HG02588 (cell line): ENCODE results near the gene PAX7.
"Not testable (repeated sequence)": the region's sequence is repeated elsewhere in the genome, so short reads cannot be mapped to it uniquely, and the experiment has no call there.

ENCODE experiments used
- ATAC-seq: cut with Tn5 transposase; IDR thresholded peaks from one replicate; pipeline ENCODE4 v1.9.1; 2021; ENCODE audit warnings: mild to moderate bottlenecking, moderate library complexity; ENCODE audit not compliant: unreplicated experiment

Gene PAX7

GRCh38 chr1:18630511-18631495 is at the start of gene PAX7:
Gene PAX7, plus strand, starts transcription at chr1:18630846. Its CDS starts 758 bp downstream, at chr1:18631604.
- ATAC-seq = no peak

- no peak for ATAC-seq
These were observed 49.2 kb upstream of the PAX7 start for GRCh38 chr1:18581420-18581880.

DNA sequence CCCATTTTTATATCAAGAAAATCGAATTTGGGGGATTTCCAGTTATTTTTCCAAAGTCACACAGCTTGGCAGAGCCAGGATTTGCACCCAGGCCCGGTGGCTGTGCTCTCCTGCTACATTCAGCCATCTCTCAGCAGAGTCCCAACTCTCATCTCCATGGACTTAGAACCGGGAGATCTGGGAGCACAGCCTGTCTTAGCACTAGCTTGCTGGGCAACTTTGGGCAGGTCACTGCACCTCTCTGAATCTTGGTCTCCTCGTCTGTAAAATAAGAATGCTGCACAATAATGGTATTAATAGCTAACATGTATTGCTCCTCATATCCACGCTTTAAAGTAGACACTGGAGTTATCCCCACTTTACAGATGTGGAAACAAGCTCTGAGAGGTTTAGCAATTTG is 47.8 kb upstream of the PAX7 start:
- no peak for ATAC-seq

- ATAC-seq = no peak
These were observed 47.2 kb upstream of the PAX7 start for GRCh38 chr1:18583326-18583941.

GRCh38 chr1:18586016-18586415 is 44.6 kb upstream of the PAX7 start:
- ATAC-seq = not testable (repeated sequence)

GRCh38 chr1:18588093-18588492 is 42.6 kb upstream of the PAX7 start:
- ATAC-seq = no peak

- ATAC-seq = no peak
These were observed 38.3 kb upstream of the PAX7 start for GRCh38 chr1:18592368-18592767.

DNA sequence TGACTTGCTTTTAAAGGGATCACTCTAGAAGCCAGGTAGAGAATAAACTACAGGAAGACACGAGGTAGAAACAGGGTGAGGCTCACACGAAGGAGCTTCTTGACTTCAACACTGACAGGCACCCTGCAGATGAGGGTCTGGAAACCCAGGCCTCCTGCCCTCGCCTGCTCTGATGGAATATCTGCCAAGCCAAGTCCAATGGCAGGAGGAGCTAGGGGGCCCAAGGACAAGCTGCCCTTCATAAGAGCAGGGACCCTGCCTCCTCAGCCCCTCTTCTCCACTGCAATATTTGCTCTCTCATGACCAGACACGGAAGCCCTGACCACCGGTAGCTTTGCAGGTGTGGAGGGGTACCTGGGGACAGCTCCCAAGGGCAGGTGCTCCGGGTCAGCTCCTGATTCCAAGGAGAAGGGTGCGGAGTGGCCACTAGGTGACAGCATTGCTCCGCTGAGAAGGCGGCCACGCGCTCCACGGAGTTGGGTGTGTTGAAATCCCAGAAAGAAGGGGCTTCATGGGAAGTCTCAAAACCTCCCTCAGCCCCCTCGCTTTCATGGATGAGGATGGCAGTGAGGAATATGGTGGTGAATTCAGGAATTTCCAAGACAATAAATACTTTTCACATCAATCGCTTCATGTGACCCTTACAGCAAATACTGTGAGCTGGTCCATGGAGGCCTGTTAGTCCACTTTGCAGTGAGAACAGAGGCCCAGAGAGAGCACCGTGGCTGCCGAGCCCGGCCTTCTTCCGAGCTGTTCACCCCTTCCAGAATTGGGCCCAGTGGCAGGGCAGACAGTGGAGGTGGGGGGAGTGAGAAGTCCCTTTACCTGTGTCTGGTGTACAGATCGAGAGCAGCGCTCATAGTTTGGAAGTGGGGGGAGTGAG is 33.2 kb upstream of the PAX7 start:
- ATAC-seq = no peak

- no peak for ATAC-seq
These were observed 31.6 kb upstream of the PAX7 start for GRCh38 chr1:18599086-18599485.

DNA sequence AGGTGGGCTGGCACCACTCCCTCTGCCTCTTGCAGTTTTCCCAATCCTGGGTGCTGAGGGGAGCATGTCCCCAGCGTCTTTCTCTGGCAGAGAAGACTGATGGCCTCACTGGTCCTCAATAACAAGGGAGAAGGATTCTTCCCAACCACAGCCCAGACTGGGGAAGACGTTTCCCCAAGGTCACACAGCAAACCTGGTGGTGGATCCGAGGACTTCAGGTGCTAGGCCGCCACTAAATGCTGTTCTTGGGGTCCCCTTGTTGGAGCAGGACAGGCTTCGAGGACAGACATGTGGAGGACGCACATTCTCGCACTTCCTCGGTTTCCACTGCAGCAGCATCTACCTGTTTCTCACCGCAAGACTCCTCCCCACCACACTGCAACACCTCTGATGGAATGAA is 30.9 kb upstream of the PAX7 start:
- no peak for ATAC-seq

DNA sequence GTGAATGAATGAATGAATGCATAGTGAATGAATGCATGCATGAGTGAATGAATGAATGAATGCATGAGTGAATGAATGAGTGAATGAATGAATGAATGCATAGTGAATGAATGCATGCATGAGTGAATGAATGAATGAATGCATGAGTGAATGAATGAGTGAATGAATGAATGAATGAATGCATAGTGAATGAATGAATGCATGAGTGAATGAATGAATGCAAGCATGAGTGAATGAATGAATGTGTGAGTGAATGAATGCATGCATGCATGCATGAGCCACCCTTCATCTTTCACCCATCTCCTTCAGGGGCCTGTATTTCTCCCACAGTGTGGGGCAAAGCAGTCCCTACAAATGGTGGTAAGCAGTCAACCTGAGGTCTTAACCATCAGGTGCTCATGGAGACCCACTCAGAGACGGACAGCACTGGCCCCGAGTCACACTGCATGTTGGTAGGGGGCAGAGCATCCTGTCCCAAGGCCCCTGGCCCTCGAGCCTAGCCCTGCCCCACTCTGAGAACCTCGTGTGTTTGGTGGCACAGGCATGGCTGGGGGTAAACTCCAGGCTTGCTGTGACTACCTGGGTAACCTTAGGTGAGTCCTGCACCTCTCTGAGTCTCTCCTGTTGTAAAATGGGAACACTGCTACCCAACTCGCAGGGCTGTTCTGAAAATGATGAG is 28.0 kb upstream of the PAX7 start:
- no peak for ATAC-seq

DNA sequence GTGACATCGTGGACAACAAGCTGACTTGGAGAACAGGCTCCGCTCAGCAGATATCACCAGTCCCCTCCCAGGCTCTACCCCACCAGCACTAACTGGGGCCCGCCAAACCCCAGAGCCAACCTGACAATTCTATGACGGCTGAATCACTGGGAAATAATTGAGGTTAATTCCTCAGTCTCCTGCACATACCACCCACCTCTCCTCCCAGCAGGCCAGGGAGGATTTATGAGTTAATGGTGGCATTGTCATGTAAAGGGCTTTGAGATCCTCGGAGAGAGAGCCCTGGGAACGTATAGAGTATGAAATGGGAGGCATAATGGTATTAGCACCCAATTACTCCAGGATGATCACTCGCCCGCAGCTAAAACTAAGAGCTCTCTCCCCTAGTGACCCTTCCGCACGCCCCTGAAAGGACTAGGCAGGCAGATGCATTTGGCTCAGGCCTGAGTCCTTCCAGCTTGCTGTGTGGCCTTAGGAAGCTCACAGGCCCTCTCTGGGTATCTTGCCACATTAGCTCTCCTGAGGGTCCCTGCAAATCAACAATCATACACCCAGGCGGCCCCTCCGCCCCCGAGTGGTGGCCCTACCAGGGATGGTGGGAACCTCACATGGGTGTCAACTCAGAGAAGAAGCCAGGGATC is 27.3 kb upstream of the PAX7 start:
- no peak for ATAC-seq

DNA sequence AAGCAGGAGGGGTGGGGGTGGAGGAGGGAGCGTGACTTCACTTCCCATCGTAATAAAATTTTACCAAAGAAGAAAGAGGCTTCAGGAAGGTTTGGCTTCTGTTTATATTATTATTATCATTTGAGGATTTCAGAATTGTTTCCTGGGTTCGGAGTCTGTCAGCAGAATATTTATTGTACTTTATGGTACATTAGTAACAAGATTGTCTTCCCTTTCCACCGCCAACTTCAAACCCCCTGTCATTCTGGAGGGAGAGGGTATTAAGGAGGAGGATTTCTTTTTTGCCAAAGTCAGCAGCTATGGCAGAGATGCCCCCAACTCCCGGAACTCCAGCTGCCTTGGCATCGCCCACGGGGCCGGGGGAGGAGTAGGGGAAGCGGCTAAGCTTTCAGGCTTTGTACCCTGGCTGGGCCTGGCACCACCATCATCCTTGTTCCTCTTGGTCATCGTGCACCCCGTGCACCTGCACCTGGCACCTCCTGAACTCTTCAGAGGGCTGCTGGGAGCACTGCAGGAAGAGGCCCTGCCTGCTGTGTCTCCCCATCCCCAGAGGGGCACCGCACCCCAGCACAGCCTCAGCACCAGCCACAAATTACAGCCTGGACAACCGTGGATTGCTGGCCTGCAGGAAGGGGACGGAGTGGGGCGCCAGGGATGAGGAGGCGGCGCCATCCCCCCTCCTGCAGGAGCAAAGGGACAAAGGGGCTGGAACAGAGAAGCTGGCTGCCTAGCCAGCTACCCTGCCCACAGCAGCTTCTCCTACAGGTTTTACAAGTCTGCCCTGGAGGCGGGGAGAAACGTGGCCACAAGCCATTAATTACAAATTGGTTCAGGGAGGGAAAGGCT is 24.0 kb upstream of the PAX7 start:
- no peak for ATAC-seq

DNA sequence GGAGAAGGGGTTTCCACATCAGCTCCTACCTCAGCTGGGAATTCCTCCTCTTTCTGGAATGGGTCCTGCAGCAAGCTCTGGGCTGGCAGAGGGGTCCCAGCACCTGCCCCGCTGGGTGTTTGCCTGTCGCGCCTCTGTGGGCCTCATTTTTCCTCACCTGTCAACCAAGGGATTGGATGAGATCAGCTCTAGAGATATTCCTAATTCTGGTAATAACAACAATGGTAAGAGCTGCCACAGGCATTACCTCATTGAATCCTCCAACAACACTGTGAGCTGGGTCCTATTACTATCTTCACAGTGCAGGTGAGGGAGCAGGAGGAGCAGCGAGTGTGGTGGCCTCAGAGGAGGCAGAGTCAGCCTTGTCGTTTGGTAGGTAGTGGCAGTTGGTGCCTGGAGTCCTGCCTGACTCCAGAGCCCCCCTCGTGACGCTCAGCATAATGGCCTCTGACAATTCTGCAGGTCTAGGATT is 23.3 kb upstream of the PAX7 start:
- ATAC-seq = no peak

DNA sequence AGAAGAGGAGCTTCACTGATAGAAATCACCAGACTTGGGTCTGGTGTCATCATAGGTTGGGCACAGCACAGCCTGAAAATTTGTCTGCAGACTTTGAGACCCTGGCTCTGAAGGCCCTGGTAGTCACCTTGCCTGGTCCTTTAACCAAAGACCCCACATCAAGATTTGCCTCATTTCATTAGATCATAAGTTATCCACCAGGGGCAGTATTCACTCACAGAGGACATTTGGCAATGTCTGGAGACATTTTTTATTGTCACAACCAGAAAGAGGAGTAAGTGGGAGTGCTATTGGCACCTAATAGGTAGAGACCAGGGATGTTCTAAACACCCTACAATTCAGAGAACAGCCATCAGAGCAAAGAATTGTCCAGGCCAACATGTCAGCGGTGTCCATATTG is 22.1 kb upstream of the PAX7 start:
- no peak for ATAC-seq

GRCh38 chr1:18611311-18611710 is 19.3 kb upstream of the PAX7 start:
- no peak for ATAC-seq

- no peak for ATAC-seq
These were observed 18.6 kb upstream of the PAX7 start for GRCh38 chr1:18612073-18612472.

GRCh38 chr1:18614069-18614735 is 16.4 kb upstream of the PAX7 start:
- no peak for ATAC-seq
